HCT116 (cell line): Measurements from ENCODE around the gene OR52L1. TPM values are rescaled to one million over a fixed set of nuclear protein-coding genes. Genes with fewer than 3 reads are reported as not detected.

Source experiments
- ATAC-seq: fragments of 200-7000 bp; cut with Tn5 transposase; 2 replicates; pipeline ENCODE4 v1.9.1; 2020; ENCODE audit warnings: mild to moderate bottlenecking, moderate library complexity
- BruUV-seq: library from RNA; stranded (reverse); fragments of 400-500 nt; replicated peaks from 2 replicates; lab custom pipeline; 2021; lab: Mats Ljungman, UMichigan
- CTCF ChIA-PET: fragments of 300-600 bp; sonication (Branson Sonifier 250); formaldehyde crosslinking; loops from one replicate; lab custom pipeline; 2021; ENCODE audit warnings: antibody characterized with exemption; lab: Charles Lee
- POLR2A ChIA-PET: fragments of 300-600, 350-600 bp; sonication (Branson Sonifier 250); formaldehyde crosslinking; loops from one replicate; lab custom pipeline; 2021; ENCODE audit warnings: antibody characterized with exemption; lab: Charles Lee
- RAD21 ChIA-PET, 2 experiments: fragments of 300-600 bp; sonication (Branson Sonifier 250); formaldehyde crosslinking; loops; one replicate each; lab custom pipeline; 2023; ENCODE audit warnings: low total read pairs in 2 of 2; ENCODE audit not compliant: uncharacterized antibody in 2 of 2, unreplicated experiment in 2 of 2, low non-redundant PET in 1 of 2; lab: Charles Lee
- DNase-seq: peaks from one replicate; pipeline ENCODE4 v3.0.0-alpha.2; 2010; ENCODE audit warnings: low read depth, low spot score
- H2AFZ ChIP-seq: fragments of 200-600 bp; shearing (Covaris generic), sonication (generic); 2 replicates; pipeline ENCODE4 v1.6.1; 2017; ENCODE audit warnings: low read depth, mixed run types, mixed read lengths, antibody characterized with exemption, low read length; ENCODE audit not compliant: poor library complexity, severe bottlenecking
- H3K27ac ChIP-seq: 2 replicates; pipeline ENCODE4 v1.5.1; 2012; ENCODE audit warnings: low read depth, low read length
- H3K27me3 ChIP-seq: fragments of 200-600 bp; sonication (generic); 2 replicates; pipeline ENCODE4 v1.6.1; 2016; ENCODE audit warnings: mixed run types, low read length, mixed read lengths; ENCODE audit not compliant: insufficient read depth
- H3K36me3 ChIP-seq, 2 experiments: fragments of 200-500 bp in 1 of 2; fragments of 200-600 bp in 1 of 2; sonication (Bioruptor generic) in 1 of 2; sonication (generic) in 1 of 2; 2 replicates each; pipeline versions ENCODE4 v1.5.1 to v1.6.1; 2014 to 2016; ENCODE audit warnings: low read length in 2 of 2, inconsistent platforms in 1 of 2, mixed read lengths in 1 of 2, mixed run types in 1 of 2; ENCODE audit not compliant: insufficient read depth in 2 of 2, control insufficient read depth in 1 of 2
- H3K4me1 ChIP-seq, 2 experiments: fragments of 200-600 bp in 1 of 2; sonication (generic) in 1 of 2; 2 replicates each; pipeline versions ENCODE4 v1.5.1 to v1.6.1; 2012 to 2017; ENCODE audit warnings: low read length in 2 of 2, inconsistent platforms in 1 of 2, mild to moderate bottlenecking in 1 of 2, mixed read lengths in 1 of 2, mixed run types in 1 of 2, moderate library complexity in 1 of 2; ENCODE audit not compliant: insufficient read depth in 2 of 2, control insufficient read depth in 1 of 2
- H3K4me2 ChIP-seq: fragments of 200-600 bp; sonication (generic); 2 replicates; pipeline ENCODE4 v1.6.1; 2017; ENCODE audit warnings: mixed run types, low read length, mixed read lengths
- H3K4me3 ChIP-seq, 2 experiments: fragments of 200-600 bp in 1 of 2; sonication (generic) in 1 of 2; replicated peaks in 1 of 2; 2 replicates each; pipeline ENCODE4 v1.5.1; 2011 to 2016; ENCODE audit warnings: low read length in 2 of 2, control low read depth in 1 of 2, low read depth in 1 of 2, mild to moderate bottlenecking in 1 of 2, mixed read lengths in 1 of 2, mixed run types in 1 of 2
- H3K79me2 ChIP-seq: fragments of 200-600 bp; sonication (generic); 2 replicates; pipeline ENCODE4 v1.6.1; 2017; ENCODE audit warnings: mild to moderate bottlenecking, mixed run types, low read length, moderate library complexity, mixed read lengths; ENCODE audit not compliant: insufficient read depth
- H3K9ac ChIP-seq: fragments of 200-600 bp; sonication (generic); 2 replicates; pipeline ENCODE4 v1.6.1; 2016; ENCODE audit warnings: low read length, mixed read lengths
- H3K9me2 ChIP-seq: fragments of 200-600 bp; sonication (generic), shearing (Covaris generic); 2 replicates; pipeline ENCODE4 v1.6.1; 2017; ENCODE audit warnings: mixed run types, mild to moderate bottlenecking, moderate library complexity; ENCODE audit not compliant: insufficient read depth
- H3K9me3 ChIP-seq, 2 experiments: fragments of 200-500 bp in 1 of 2; fragments of 200-600 bp in 1 of 2; sonication (Bioruptor generic) in 1 of 2; sonication (generic) in 1 of 2; 2 replicates each; pipeline ENCODE4 v1.6.1; 2014 to 2017; ENCODE audit warnings: low read length in 2 of 2, mixed read lengths in 2 of 2, inconsistent platforms in 1 of 2, low read depth in 1 of 2, mild to moderate bottlenecking in 1 of 2, mixed run types in 1 of 2, moderate library complexity in 1 of 2; ENCODE audit not compliant: control insufficient read depth in 1 of 2, insufficient read depth in 1 of 2
- H4K20me1 ChIP-seq: fragments of 200-600 bp; sonication (generic), shearing (Covaris generic); 2 replicates; pipeline ENCODE4 v1.6.1; 2017; ENCODE audit warnings: mixed run types, mild to moderate bottlenecking, moderate library complexity; ENCODE audit not compliant: insufficient read depth
- CBX3 ChIP-seq: IDR thresholded peaks from 2 replicates; pipeline ENCODE4 v1.6.1; 2012; ENCODE audit warnings: low read depth
- CEBPB ChIP-seq: IDR thresholded peaks from 2 replicates; pipeline ENCODE4 v1.6.1; 2012; ENCODE audit warnings: low read depth
- EGR1 ChIP-seq: IDR thresholded peaks from 2 replicates; pipeline ENCODE4 v1.6.1; 2012; ENCODE audit warnings: low read depth
- EZH2 ChIP-seq: fragments of 200-600 bp; sonication (generic); IDR thresholded peaks from 2 replicates; pipeline ENCODE4 v1.6.1; 2017; ENCODE audit warnings: antibody characterized with exemption, mixed run types
- FOSL1 ChIP-seq: IDR thresholded peaks from 2 replicates; pipeline ENCODE4 v1.6.1; 2012; ENCODE audit warnings: low read depth
- JUND ChIP-seq: IDR thresholded peaks from 2 replicates; pipeline ENCODE4 v1.6.1; 2012
- MAX ChIP-seq: IDR thresholded peaks from 2 replicates; pipeline ENCODE4 v1.6.1; 2012
- POLR2AphosphoS5 ChIP-seq: IDR thresholded peaks from 2 replicates; pipeline ENCODE4 v1.6.1; 2011; ENCODE audit warnings: mild to moderate bottlenecking, low read depth, low read length, moderate library complexity
- RAD21 ChIP-seq: IDR thresholded peaks from 2 replicates; pipeline ENCODE4 v1.6.1; 2012; ENCODE audit warnings: low read depth, mild to moderate bottlenecking
- REST ChIP-seq: IDR thresholded peaks from 2 replicates; pipeline ENCODE4 v1.6.1; 2012; ENCODE audit warnings: low read depth
- SIN3A ChIP-seq: IDR thresholded peaks from 2 replicates; pipeline ENCODE4 v1.6.1; 2012; ENCODE audit warnings: low read depth
- SP1 ChIP-seq: IDR thresholded peaks from 2 replicates; pipeline ENCODE4 v1.6.1; 2012; ENCODE audit warnings: low read depth
- SRF ChIP-seq: IDR thresholded peaks from 2 replicates; pipeline ENCODE4 v1.6.1; 2012; ENCODE audit warnings: low read depth
- TCF7L2 ChIP-seq: IDR thresholded peaks from 2 replicates; pipeline ENCODE4 v1.7.0; 2011; ENCODE audit warnings: borderline replicate concordance, inconsistent platforms; ENCODE audit not compliant: insufficient read depth, insufficient read length; ENCODE audit errors: extremely low read depth
- YY1 ChIP-seq: IDR thresholded peaks from 2 replicates; pipeline ENCODE4 v1.6.1; 2011; ENCODE audit warnings: low read length, low read depth, moderate library complexity, mild to moderate bottlenecking; ENCODE audit not compliant: insufficient replicate concordance; ENCODE audit errors: extremely low read depth
- ZBTB33 ChIP-seq: IDR thresholded peaks from 2 replicates; pipeline ENCODE4 v1.6.1; 2011; ENCODE audit warnings: mild to moderate bottlenecking, low read length, moderate library complexity; ENCODE audit not compliant: insufficient replicate concordance; ENCODE audit errors: extremely low read depth
- ZFX ChIP-seq: fragments of 450-650 bp; IDR thresholded peaks from 2 replicates; pipeline ENCODE4 v1.6.1; 2017
- intact Hi-C: fragments of 100-400 bp; cut with micrococcal nuclease; formaldehyde crosslinking; loops from 2 replicates; pipeline ENCODE4 v1.10.0; 2022
- total RNA-seq: library from RNA; stranded (reverse); gene quantifications from one replicate; pipeline ENCODE4 v1.2.1, GENCODE V29; 2021; ENCODE audit not compliant: unreplicated experiment
- TF ChIP-seq, protein P1 (sequence below), 3 experiments: fragments of 200-600 bp in 1 of 3; sonication (generic) in 1 of 3; IDR thresholded peaks in 2 of 3; conservative IDR thresholded peaks in 1 of 3; 2 replicates each; pipeline ENCODE4 v1.5.1; 2012 to 2017; ENCODE audit warnings: low read depth in 2 of 3, low read length in 2 of 3, antibody characterized with exemption in 1 of 3, borderline replicate concordance in 1 of 3, control low read depth in 1 of 3, mild to moderate bottlenecking in 1 of 3, mixed read lengths in 1 of 3, mixed run types in 1 of 3, moderate library complexity in 1 of 3; ENCODE audit not compliant: insufficient read depth in 1 of 3

Gene OR52L1
- total RNA-seq, 1 experiment from 2014 or later, result not detected

DNA sequence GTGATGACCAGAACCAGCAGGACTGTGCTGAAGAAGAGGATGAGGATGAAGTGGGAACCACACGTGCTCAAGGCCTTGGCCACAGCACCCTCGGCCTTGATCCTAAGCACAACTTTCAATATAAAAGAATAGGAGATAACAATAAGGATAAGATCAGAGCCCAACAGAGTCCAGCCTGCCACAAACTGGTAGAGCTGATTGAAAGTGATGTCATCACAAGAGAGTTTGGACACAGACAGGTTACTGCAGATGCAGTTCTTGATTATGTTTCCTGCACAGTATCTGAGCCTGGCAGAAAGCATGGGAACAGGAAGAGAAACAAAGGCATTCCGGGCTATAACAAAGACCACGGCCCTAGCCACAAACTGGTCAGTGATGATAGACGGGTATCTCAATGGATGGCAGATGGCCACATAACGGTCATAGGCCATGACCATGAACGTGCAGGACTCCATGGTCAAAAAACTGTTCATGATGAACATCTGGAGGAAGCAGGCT is 15.5 kb upstream of the OR52L1 start:
- BruUV-seq, result no TSS peak
- CTCF ChIA-PET, result no interaction called here
- H3K4me2 ChIP-seq, result no peak overlapping the region
- no peak overlapping the region for H3K4me3 ChIP-seq
- POLR2A ChIA-PET, result no interaction called here
- RAD21 ChIA-PET, result no interaction called here
- H3K27ac ChIP-seq, result no peak overlapping the region
- no peaks in the 10 kb centered on the region for H3K9me3 ChIP-seq
- no peak overlapping the region for H2AFZ ChIP-seq
- H3K36me3 ChIP-seq, result no peaks in the 10 kb centered on the region
- H3K9ac ChIP-seq, result no peak overlapping the region
- H3K4me1 ChIP-seq, result no peaks in the 10 kb centered on the region
- H3K79me2 ChIP-seq, result no peaks in the 10 kb centered on the region
- intact Hi-C loops, result no loop called here
- peaks cover 63% of the 10 kb centered on the region for H3K27me3 ChIP-seq
- ATAC-seq, result no peak
- H3K9me2 ChIP-seq, result no peaks in the 10 kb centered on the region
- H4K20me1 ChIP-seq, result no peaks in the 10 kb centered on the region
- DNase-seq, result no peak
- TF ChIP-seq JUND (no peak), CEBPB (no peak), YY1 (no peak), TCF7L2 (no peak), FOSL1 (no peak), EGR1 (no peak), RAD21 (no peak), ZBTB33 (no peak), CBX3 (no peak), SP1 (no peak), ZFX (no peak), SRF (no peak), POLR2AphosphoS5 (no peak), EZH2 (no peak), SIN3A (no peak), MAX (no peak), REST (no peak)
- TF ChIP-seq, protein P1, sequence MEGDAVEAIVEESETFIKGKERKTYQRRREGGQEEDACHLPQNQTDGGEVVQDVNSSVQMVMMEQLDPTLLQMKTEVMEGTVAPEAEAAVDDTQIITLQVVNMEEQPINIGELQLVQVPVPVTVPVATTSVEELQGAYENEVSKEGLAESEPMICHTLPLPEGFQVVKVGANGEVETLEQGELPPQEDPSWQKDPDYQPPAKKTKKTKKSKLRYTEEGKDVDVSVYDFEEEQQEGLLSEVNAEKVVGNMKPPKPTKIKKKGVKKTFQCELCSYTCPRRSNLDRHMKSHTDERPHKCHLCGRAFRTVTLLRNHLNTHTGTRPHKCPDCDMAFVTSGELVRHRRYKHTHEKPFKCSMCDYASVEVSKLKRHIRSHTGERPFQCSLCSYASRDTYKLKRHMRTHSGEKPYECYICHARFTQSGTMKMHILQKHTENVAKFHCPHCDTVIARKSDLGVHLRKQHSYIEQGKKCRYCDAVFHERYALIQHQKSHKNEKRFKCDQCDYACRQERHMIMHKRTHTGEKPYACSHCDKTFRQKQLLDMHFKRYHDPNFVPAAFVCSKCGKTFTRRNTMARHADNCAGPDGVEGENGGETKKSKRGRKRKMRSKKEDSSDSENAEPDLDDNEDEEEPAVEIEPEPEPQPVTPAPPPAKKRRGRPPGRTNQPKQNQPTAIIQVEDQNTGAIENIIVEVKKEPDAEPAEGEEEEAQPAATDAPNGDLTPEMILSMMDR (IDR thresholded peaks at IDR 0.05 in 2 of 3, conservative IDR thresholded peaks at IDR 0.05 in 1 of 3; ENCODE audit: borderline replicate concordance in 1 of 3, insufficient read depth in 1 of 3, low read depth in 2 of 3, low read length in 2 of 3), result no peak
- TF ChIP-seq, all 23 proteins: peak for 0
